ENCODE data around the gene FOXO3. TPM values are rescaled to one million over a fixed set of nuclear protein-coding genes. Genes with fewer than 3 reads are reported as not detected.

FOXO3 gene
- total RNA-seq, 4 donors from 2014 or later = 133 to 151 (median 148) TPM

GRCh38 chr6:108563292-108563691 lies 2.6 kb downstream of the FOXO3 start:
- no peak for TF ChIP-seq CTCF (IDR thresholded peaks at IDR 0.05; ENCODE audit: low read depth)

- TF ChIP-seq CTCF (IDR thresholded peaks at IDR 0.05; ENCODE audit: low read depth) = no peak
Measured at GRCh38 chr6:108564178-108564577, 3.5 kb downstream of the FOXO3 start.

- TF ChIP-seq CTCF (IDR thresholded peaks at IDR 0.05; ENCODE audit: low read depth) = no peak
Measured at GRCh38 chr6:108565091-108565766, 4.5 kb downstream of the FOXO3 start.

GRCh38 chr6:108565893-108566292 lies 5.2 kb downstream of the FOXO3 start:
- no peak for TF ChIP-seq CTCF (IDR thresholded peaks at IDR 0.05; ENCODE audit: low read depth)

- no peak for TF ChIP-seq CTCF (IDR thresholded peaks at IDR 0.05; ENCODE audit: low read depth)
Measured at GRCh38 chr6:108566406-108566805, 5.7 kb downstream of the FOXO3 start.

- no peak for TF ChIP-seq CTCF (IDR thresholded peaks at IDR 0.05; ENCODE audit: low read depth)
Measured at GRCh38 chr6:108568101-108568500, 7.4 kb downstream of the FOXO3 start.

- TF ChIP-seq CTCF (IDR thresholded peaks at IDR 0.05; ENCODE audit: low read depth) = no peak
Measured at GRCh38 chr6:108568551-108569305, 8.0 kb downstream of the FOXO3 start.
